Measurements from ENCODE around the gene TK1.
A peak's percentile ranks its signal among the peaks of the same experiment; 100 is the strongest.

Gene TK1

DNA sequence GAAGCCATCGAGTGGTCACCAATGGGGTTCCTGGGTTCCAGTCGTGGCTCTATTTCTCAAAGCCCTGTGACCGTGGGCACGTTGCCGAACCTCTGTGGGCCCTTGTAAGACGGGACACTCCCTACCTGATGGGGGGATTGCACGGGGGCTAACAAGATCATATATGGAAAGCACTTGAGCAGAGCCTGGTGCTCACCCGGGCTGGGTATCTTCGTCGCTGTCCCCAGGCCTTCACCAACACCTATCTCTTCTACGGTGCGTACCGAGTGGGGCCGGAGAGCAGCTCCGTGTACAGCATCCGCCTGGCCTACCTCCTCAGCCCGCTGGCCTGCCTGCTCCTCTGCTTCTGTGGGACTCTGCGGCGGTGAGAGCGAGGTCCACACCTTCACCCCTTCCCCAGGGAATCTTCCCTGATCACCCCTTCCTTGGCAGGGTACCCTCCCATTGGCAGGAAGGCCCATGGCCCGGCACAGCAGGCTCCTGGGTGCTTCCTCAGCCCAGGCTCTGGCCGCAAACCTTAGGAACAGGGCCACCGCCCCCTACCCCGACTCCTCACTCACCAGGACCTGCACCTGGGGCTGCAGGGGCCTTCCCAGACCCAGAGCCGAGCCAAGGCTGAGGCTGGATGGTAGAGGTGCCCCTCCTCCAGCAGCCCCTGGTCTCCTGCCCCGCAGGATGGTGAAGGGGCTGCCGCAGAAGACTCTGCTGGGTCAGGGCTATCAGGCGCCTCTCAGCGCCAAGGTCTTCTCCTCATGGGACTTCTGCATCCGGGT, 53.5 kb downstream of the TK1 start:
- DNase-seq = no peak

- DNase-seq = no peak
Measured at GRCh38 chr17:78132767-78133178, 54.1 kb downstream of the TK1 start.

DNA sequence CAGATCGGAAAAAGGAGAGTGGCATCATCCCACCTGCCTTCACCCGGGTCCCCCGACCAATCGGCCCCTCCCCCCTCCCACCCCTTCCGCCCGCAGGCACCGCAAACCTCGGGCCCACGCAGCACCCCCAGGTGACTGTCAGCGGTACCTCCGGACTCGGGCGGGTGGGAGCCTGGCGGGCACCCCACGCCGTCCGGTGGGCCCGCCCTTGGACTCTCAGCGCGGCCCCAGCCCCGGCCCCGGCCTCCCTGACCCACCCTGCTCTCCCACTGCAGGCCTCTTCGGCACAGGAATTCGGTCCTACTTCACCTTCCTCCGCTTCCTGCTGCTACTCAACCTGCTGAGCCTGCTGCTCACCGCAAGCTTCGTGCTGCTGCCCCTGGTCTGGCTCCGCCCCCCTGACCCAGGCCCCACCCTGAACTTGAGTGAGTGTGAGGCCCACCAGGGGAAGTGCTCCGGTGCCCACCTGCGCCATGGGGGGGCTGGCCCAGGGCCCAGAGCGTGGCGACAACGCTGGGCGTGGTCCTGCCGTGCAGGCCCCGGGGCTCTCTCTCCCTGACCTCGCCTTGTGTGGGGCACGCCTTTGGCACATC, 54.7 kb downstream of the TK1 start:
- no peak for DNase-seq

GRCh38 chr17:78131172-78132083, 55.4 kb downstream of the TK1 start:
- DNase-seq = peak in 3 of 14 donors; percentile 24 to 52 (median 45)

DNA sequence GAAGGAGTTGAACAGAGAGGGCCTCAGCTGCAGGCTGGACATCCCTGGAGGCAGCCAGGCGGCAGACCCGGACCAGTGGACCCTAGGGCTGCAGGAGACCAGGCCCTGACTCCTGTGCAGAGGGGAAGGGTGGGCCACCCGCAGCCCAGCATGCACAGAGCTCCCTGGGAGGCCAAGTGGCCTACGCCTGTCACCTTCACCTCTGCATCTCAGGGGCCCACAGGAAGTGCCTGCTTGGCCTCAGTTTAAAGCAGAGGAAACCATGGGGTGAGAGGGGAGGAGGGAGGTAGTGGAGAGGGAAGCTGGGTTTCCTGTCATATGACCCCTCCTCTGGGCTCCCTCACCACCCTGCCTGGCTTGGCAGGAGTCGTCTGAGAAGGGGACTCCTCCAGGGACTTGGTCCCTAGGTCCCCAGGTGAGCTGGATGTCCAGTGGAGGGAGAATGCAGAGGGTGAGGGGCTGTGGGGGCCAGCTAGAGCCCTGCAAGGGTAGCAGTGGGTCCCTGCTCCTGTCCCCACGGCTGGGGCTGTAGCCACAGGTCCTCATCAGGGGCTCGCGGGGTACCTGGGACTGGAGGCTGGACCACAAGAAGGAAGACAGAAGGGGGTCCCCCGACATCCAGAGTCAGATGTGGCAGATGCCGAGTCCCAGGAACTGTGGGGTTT, 56.3 kb downstream of the TK1 start, which contains the start of gene TMC8:
Gene TMC8 (plus strand): TSS at position 335 of the 665 bp plus-strand sequence. CDS start 818 bp downstream, outside the sequence.
- DNase-seq = peak in 7 of 14 donors; percentile 27 to 58 (median 45)

DNA sequence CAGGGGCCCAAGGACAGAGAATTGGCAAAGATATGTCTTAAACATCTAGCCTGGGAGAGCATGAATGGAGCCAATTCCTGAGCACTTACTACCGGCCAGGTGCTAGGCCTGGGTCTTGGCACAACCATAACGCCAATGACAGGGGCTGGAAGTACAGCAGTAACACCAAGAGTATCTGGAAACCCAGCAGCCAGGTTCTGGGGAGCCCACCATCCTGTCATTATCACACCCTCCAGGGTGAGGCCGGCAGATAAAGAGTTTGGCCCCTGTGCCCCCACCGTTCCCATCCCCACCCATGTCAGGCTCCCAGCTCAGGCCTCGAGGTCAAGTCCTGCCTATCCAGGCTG, 56.8 kb downstream of the TK1 start:
- DNase-seq = no peak

DNA sequence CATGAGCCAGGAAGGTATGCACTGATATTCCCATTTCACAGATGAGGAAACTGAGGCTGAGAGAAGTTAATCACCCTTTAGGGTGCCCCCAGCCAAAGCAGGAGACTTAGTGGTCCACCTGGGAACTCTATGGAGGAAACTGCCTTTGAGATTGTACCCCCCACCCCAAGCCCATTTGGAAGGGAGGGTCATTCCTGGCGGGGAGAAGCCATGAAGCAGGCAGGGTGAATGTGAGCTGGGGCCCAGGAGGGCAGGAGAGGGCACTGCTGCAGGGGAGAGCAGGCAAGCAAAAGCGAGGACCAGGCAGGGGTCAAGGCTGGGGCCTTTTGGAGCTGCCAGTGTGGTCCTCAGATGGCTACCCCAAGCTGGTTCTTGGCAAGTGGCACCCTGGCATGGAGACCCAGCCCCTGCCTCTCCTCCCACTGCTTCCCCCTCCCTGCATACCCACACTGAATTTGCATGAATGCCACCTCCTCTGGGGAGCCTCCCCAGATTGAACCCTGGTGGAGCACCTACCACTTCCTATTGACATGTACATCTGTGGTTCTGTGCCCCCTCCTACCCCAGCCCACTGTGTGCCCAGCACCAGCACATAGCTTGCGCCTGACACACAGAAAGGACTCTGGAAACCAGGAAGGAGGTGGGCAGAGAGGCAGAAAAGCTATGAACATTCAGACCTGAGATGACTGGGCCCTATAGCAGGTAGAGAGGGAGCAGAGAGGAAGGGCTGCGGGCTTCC, 57.3 kb downstream of the TK1 start:
- DNase-seq = no peak

- DNase-seq = peak in 11 of 14 donors; percentile 39 to 84 (median 62)
Measured at GRCh38 chr17:78128551-78129350, 58.1 kb downstream of the TK1 start, which contains the start of gene TMC6. Gene TMC6 (minus strand): TSS chr17:78128755. CDS start chr17:78126832, 1,923 bp downstream.

DNA sequence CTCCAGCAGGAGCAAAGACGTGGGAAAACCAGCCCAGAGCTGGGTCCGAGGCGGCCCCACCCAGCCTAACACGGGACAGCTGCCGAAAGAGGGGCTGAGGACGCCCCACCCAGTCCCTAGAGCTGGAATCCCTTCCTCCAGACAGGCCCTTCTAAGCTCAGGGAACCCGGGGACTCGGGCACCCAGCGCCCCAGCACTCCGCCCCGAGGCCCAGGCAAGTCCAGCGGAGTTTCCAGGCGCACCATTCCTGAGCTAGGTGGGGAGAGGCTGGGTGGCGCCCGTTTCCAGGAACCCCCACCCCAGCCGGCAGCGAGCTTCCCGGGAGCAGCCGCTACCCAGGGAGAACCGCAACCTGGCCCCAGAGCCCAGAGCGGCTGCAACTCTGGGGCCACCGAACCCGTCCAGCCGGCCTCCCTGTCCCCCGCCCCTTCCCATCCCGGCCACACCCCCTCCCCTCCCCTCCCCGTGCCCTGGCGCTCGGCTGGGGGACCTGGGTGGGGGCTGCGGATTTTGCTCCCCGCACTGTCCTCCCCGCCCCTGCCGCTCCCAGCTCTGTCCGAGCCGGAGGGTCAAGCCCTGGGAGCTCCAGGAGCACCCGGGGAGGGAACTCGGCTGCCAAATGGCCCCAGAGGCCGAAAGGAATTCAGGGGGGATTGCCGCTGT, 58.8 kb downstream of the TK1 start:
- peak in 8 of 14 donors; percentile 46 to 81 (median 69) for DNase-seq

- peak in 12 of 14 donors; percentile 40 to 94 (median 82) for DNase-seq
Measured at GRCh38 chr17:78127239-78127887, 59.5 kb downstream of the TK1 start.

DNA sequence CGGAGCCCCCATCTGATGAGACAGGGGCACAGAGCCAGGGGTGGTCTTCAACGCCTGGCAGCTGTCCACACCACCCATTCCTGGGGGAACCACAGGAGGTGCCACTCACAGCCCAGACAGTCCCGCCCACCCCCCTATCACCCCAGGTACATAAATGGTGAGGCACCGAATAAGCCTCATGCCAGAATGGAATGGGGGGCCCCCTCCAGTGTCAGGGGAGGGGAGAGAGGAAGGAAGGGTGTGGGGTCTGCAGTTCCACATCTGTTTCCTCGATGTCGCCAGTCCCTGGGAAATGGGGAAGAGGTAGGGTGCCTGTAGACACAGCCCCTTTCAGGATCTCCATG, 60.0 kb downstream of the TK1 start:
- no peak for DNase-seq

GRCh38 chr17:78125976-78126894, 60.6 kb downstream of the TK1 start:
- peak in 4 of 14 donors; percentile 42 to 69 (median 50) for DNase-seq

DNA sequence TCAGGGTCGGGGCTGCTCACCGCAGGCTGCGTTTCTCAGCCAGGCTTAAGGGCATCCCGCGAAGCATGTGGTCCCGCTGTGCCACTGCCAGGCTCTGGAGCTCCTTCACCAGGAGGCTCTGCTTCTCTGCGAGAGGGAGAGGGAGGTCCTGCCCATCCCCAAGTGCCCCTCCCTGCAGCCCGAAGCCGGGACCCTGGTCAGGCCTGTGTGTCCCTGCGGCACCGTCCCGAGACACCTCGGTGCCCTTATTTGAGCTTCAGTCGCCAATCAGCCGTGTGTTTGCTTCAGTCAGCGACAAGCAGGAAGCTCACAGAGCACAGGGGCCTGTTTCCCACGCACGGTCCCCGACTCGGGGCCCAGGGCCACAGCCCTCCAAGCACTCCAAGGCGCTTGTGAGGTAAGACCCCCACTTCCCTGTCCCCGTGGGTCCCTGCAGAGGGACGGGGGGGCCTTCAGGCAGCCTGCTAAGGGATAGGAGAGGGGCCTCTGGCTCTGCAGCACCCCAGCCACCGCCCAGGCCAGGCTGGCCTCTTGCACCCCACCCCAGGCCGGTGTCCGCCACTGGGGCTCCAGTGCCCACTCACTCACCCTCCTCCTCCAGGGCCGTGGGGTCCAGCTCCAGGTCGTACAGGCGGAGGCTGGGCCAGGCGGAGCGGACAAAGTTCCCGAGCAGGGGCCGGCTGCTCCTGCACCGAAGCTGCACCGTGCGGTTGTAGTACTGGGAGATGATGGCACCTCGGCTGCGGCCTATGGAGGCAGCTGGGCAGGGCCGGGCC, 61.5 kb downstream of the TK1 start:
- DNase-seq = no peak

GRCh38 chr17:78124836-78125137, 62.1 kb downstream of the TK1 start:
- no peak for DNase-seq

Measured in C1 segment of cervical spinal cord (tissue), 14 donors.